Activated CD4-positive, alpha-beta T cell treated with anti-CD3 and anti-CD28 coated beads for 4 hours (primary cell): ENCODE measurements around the gene FKBP5.
"Not testable (repeated sequence)": the region's sequence is repeated elsewhere in the genome, so short reads cannot be mapped to it uniquely, and the experiment has no call there.

Source experiments
- DNase-seq, 2 donors: peaks; one replicate each; pipeline ENCODE4 v3.0.0-alpha.2; 2020

Gene FKBP5

GRCh38 chr6:35580836-35581235, 107.9 kb downstream of the FKBP5 start:
- DNase-seq = no peak

GRCh38 chr6:35576682-35577081, 112.0 kb downstream of the FKBP5 start:
- no peak for DNase-seq

GRCh38 chr6:35573495-35574110, 115.1 kb downstream of the FKBP5 start:
- DNase-seq = no peak

GRCh38 chr6:35570885-35571330, 117.8 kb downstream of the FKBP5 start:
- not testable (repeated sequence) for DNase-seq

- DNase-seq = peak; percentile 10 to 22
Observed at GRCh38 chr6:35569011-35569461, 119.7 kb downstream of the FKBP5 start.

- DNase-seq = no peak
Observed at GRCh38 chr6:35566794-35567193, 121.9 kb downstream of the FKBP5 start.

- no peak for DNase-seq
Observed at GRCh38 chr6:35564733-35565132, 124.0 kb downstream of the FKBP5 start.

- no peak for DNase-seq
Observed at GRCh38 chr6:35562060-35562459, 126.7 kb downstream of the FKBP5 start.

GRCh38 chr6:35561113-35561512, 127.6 kb downstream of the FKBP5 start:
- DNase-seq = no peak

- no peak for DNase-seq
Observed at GRCh38 chr6:35558571-35558970, 130.1 kb downstream of the FKBP5 start.

GRCh38 chr6:35557239-35557638, 131.5 kb downstream of the FKBP5 start:
- DNase-seq = no peak

- no peak for DNase-seq
Observed at GRCh38 chr6:35554811-35555210, 133.9 kb downstream of the FKBP5 start.

GRCh38 chr6:35553315-35553714, 135.4 kb downstream of the FKBP5 start:
- DNase-seq = no peak

GRCh38 chr6:35552285-35552917, 136.3 kb downstream of the FKBP5 start:
- DNase-seq = peak; percentile 31 to 67

GRCh38 chr6:35550437-35550836, 138.3 kb downstream of the FKBP5 start:
- DNase-seq = no peak

GRCh38 chr6:35547676-35548075, 141.0 kb downstream of the FKBP5 start:
- no peak for DNase-seq

GRCh38 chr6:35544769-35545361, 143.8 kb downstream of the FKBP5 start:
- DNase-seq = no peak

- DNase-seq = no peak
Observed at GRCh38 chr6:35543459-35544193, 145.1 kb downstream of the FKBP5 start.

- DNase-seq = no peak
Observed at GRCh38 chr6:35541836-35542235, 146.9 kb downstream of the FKBP5 start.

GRCh38 chr6:35539223-35539622, 149.5 kb downstream of the FKBP5 start:
- DNase-seq = no peak

GRCh38 chr6:35535847-35536246, 152.9 kb downstream of the FKBP5 start:
- DNase-seq = not testable (repeated sequence)

GRCh38 chr6:35534407-35535170, 154.1 kb downstream of the FKBP5 start:
- DNase-seq = no peak

- no peak for DNase-seq
Observed at GRCh38 chr6:35533981-35534380, 154.7 kb downstream of the FKBP5 start.
